PFSK-1 (cell line): Measurements from ENCODE around the gene RASGRP2.

Experiments used
- FOXP2 ChIP-seq: optimal IDR thresholded peaks from 2 replicates; pipeline ENCODE3; 2011; ENCODE audit warnings: borderline replicate concordance, control low read depth, inconsistent platforms; ENCODE audit not compliant: insufficient read depth; ENCODE audit errors: extremely low read length, extremely low read depth
- POLR2AphosphoS5 ChIP-seq: IDR thresholded peaks from 2 replicates; pipeline ENCODE4 v1.6.1; 2012; ENCODE audit warnings: low read depth, mild to moderate bottlenecking, control low read depth, low read length, moderate library complexity
- REST ChIP-seq, 2 experiments: IDR thresholded peaks; 2 replicates each; pipeline versions ENCODE4 v1.6.1 to v1.8.0; 2011 to 2012; ENCODE audit warnings: low read depth in 2 of 2, low read length in 2 of 2, control low read depth in 1 of 2, inconsistent platforms in 1 of 2, mild to moderate bottlenecking in 1 of 2, moderate library complexity in 1 of 2; ENCODE audit not compliant: insufficient read depth in 1 of 2
- SIN3A ChIP-seq: IDR thresholded peaks from 2 replicates; pipeline ENCODE4 v1.6.1; 2012; ENCODE audit warnings: mild to moderate bottlenecking, low read length, moderate library complexity, borderline replicate concordance; ENCODE audit not compliant: insufficient read depth
- TAF1 ChIP-seq: IDR thresholded peaks from 2 replicates; pipeline ENCODE4 v1.6.1; 2012; ENCODE audit warnings: low read length, control low read depth, borderline replicate concordance; ENCODE audit not compliant: insufficient read depth

RASGRP2 gene

GRCh38 chr11:64714666-64715065 lies 29.3 kb downstream of the RASGRP2 start:
- TF ChIP-seq FOXP2: no peak
- no peak for TF ChIP-seq TAF1
- no peak for TF ChIP-seq POLR2AphosphoS5
- TF ChIP-seq SIN3A: no peak
- no peak for TF ChIP-seq REST (IDR thresholded peaks at IDR 0.05; ENCODE audit: insufficient read depth in 1 of 2, low read depth in 2 of 2, low read length in 2 of 2)

GRCh38 chr11:64713781-64714363 lies 30.1 kb downstream of the RASGRP2 start:
- peak in 1 of 2 experiments; percentile 83; a peak in 2 of 4 replicates for TF ChIP-seq REST (IDR thresholded peaks at IDR 0.05; ENCODE audit: insufficient read depth in 1 of 2, low read depth in 2 of 2, low read length in 2 of 2)
- no peak for TF ChIP-seq SIN3A

GRCh38 chr11:64713016-64713707 lies 30.8 kb downstream of the RASGRP2 start:
- TF ChIP-seq FOXP2 (no peak), POLR2AphosphoS5 (no peak), TAF1 (no peak), SIN3A (no peak), REST (IDR thresholded peaks at IDR 0.05; ENCODE audit: insufficient read depth in 1 of 2, low read depth in 2 of 2, low read length in 2 of 2) (no peak)

GRCh38 chr11:64712430-64713015 lies 31.4 kb downstream of the RASGRP2 start:
- TF ChIP-seq TAF1: no peak
- TF ChIP-seq POLR2AphosphoS5: no peak
- TF ChIP-seq REST (IDR thresholded peaks at IDR 0.05; ENCODE audit: insufficient read depth in 1 of 2, low read depth in 2 of 2, low read length in 2 of 2): no peak
- no peak for TF ChIP-seq FOXP2
- no peak for TF ChIP-seq SIN3A

GRCh38 chr11:64711956-64712362 lies 32.0 kb downstream of the RASGRP2 start:
- TF ChIP-seq REST (IDR thresholded peaks at IDR 0.05; ENCODE audit: insufficient read depth in 1 of 2, low read depth in 2 of 2, low read length in 2 of 2) (no peak), FOXP2 (no peak), TAF1 (no peak)
